Panc1 (cell line): ENCODE results near the gene COL23A1. TPM values are rescaled to one million over a fixed set of nuclear protein-coding genes. Genes with fewer than 3 reads are reported as not detected.

Experiments
- ATAC-seq: fragments of 200-7000 bp; cut with Tn5 transposase; 2 replicates; pipeline ENCODE4 v1.9.1; 2020; ENCODE audit warnings: mild to moderate bottlenecking, moderate library complexity
- BruUV-seq: library from RNA; stranded (reverse); fragments of 400-500 nt; replicated peaks from 2 replicates; lab custom pipeline; 2021; lab: Mats Ljungman, UMichigan
- CTCF ChIA-PET: fragments of 300-600 bp; sonication (Branson Sonifier 250); formaldehyde crosslinking; loops from one replicate; lab custom pipeline; 2022; ENCODE audit warnings: antibody characterized with exemption; lab: Charles Lee
- POLR2A ChIA-PET: fragments of 300-600 bp; sonication (Branson Sonifier 250); formaldehyde crosslinking; loops from one replicate; lab custom pipeline; 2022; ENCODE audit warnings: antibody characterized with exemption; lab: Charles Lee
- DNase-seq: peaks from one replicate; pipeline ENCODE4 v3.0.0-alpha.2; 2010; ENCODE audit warnings: low read depth, low spot score
- H3K27ac ChIP-seq: 2 replicates; pipeline ENCODE4 v1.5.1; 2011; ENCODE audit warnings: mild to moderate bottlenecking, low read length, inconsistent platforms
- H3K27me3 ChIP-seq: fragments of 200-500 bp; sonication (Bioruptor generic); 2 replicates; pipeline ENCODE4 v1.6.0; 2014; ENCODE audit warnings: low read length, inconsistent platforms; ENCODE audit not compliant: control insufficient read depth, insufficient read depth
- H3K36me3 ChIP-seq: fragments of 200-500 bp; sonication (Bioruptor generic); 2 replicates; pipeline ENCODE4 v1.5.1; 2014; ENCODE audit warnings: inconsistent platforms, mild to moderate bottlenecking, low read length, moderate library complexity; ENCODE audit not compliant: control insufficient read depth, insufficient read depth
- H3K4me1 ChIP-seq: 2 replicates; pipeline ENCODE4 v1.5.1; 2011; ENCODE audit warnings: inconsistent platforms, mild to moderate bottlenecking, low read length, moderate library complexity; ENCODE audit not compliant: control insufficient read depth, insufficient read depth
- H3K4me3 ChIP-seq, 2 experiments: 2 replicates each; pipeline ENCODE4 v1.5.1; 2011 to 2012; ENCODE audit warnings: low read depth in 2 of 2, low read length in 2 of 2, mild to moderate bottlenecking in 2 of 2, inconsistent platforms in 1 of 2, moderate library complexity in 1 of 2
- H3K9me3 ChIP-seq: fragments of 200-500 bp; sonication (Bioruptor generic); 2 replicates; pipeline ENCODE4 v1.5.1; 2014; ENCODE audit warnings: low read depth, mild to moderate bottlenecking, inconsistent platforms, low read length, moderate library complexity; ENCODE audit not compliant: control insufficient read depth, insufficient read depth
- CTCF ChIP-seq: fragments of 450-650 bp; IDR thresholded peaks from 2 replicates; pipeline ENCODE4 v1.5.1; 2017; ENCODE audit warnings: mild to moderate bottlenecking
- POLR2AphosphoS5 ChIP-seq: IDR thresholded peaks from 2 replicates; pipeline ENCODE4 v1.6.1; 2012; ENCODE audit warnings: mild to moderate bottlenecking, low read depth, low read length, moderate library complexity
- REST ChIP-seq, 2 experiments: IDR thresholded peaks; 2 replicates each; pipeline ENCODE4 v1.6.1; 2011 to 2012; ENCODE audit warnings: low read depth in 2 of 2, control low read depth in 1 of 2, low read length in 1 of 2, mild to moderate bottlenecking in 1 of 2, moderate library complexity in 1 of 2; ENCODE audit not compliant: insufficient read depth in 1 of 2
- SIN3A ChIP-seq: IDR thresholded peaks from 2 replicates; pipeline ENCODE4 v1.6.1; 2012; ENCODE audit warnings: low read depth, mild to moderate bottlenecking, low read length, moderate library complexity, borderline replicate concordance; ENCODE audit not compliant: insufficient read depth
- TCF7L2 ChIP-seq: IDR thresholded peaks from 2 replicates; pipeline ENCODE4 v1.6.1; 2011; ENCODE audit warnings: mild to moderate bottlenecking, low read depth, low read length, inconsistent platforms
- in situ Hi-C: cut with HindIII; loops from 2 replicates; pipeline ENCODE4 v1.10.0; 2016; ENCODE audit warnings: low sequenced_read_pairs, low pct_unique_long_range_greater_than_20kb
- intact Hi-C: fragments of 100-400 bp; cut with micrococcal nuclease; formaldehyde crosslinking; loops from one replicate; pipeline ENCODE4 v1.10.0; 2022; ENCODE audit not compliant: unreplicated experiment
- total RNA-seq: library from RNA; stranded (reverse); gene quantifications from one replicate; pipeline ENCODE4 v1.2.1, GENCODE V29; 2021; ENCODE audit not compliant: unreplicated experiment

Gene COL23A1
- total RNA-seq, 1 experiment from 2014 or later: 0.05 TPM

GRCh38 chr5:178350361-178351220 lies 239.6 kb downstream of the COL23A1 start:
- no peaks in the 10 kb centered on the region for H3K4me1 ChIP-seq
- TF ChIP-seq CTCF (no peak), REST (IDR thresholded peaks at IDR 0.05; ENCODE audit: insufficient read depth in 1 of 2, low read depth in 2 of 2, low read length in 1 of 2) (no peak), POLR2AphosphoS5 (no peak), SIN3A (no peak), TCF7L2 (no peak)
- POLR2A ChIA-PET: no interaction called here
- no peak for ATAC-seq
- H3K9me3 ChIP-seq: no peaks in the 10 kb centered on the region
- CTCF ChIA-PET: no interaction called here
- in situ Hi-C loops (no loop called here), intact Hi-C loops (no loop called here)
- H3K27me3 ChIP-seq: no peaks in the 10 kb centered on the region
- DNase-seq: no peak
- H3K4me3 ChIP-seq: no peak overlapping the region
- H3K27ac ChIP-seq: no peak overlapping the region
- H3K36me3 ChIP-seq: no peaks in the 10 kb centered on the region
- BruUV-seq: no TSS peak

GRCh38 chr5:178349625-178350353 lies 240.4 kb downstream of the COL23A1 start:
- TF ChIP-seq CTCF: no peak
- TF ChIP-seq SIN3A: no peak
- no peak for TF ChIP-seq REST (IDR thresholded peaks at IDR 0.05; ENCODE audit: insufficient read depth in 1 of 2, low read depth in 2 of 2, low read length in 1 of 2)
- no peak for TF ChIP-seq TCF7L2
- no peak for TF ChIP-seq POLR2AphosphoS5
- ATAC-seq (no peak), DNase-seq (no peak)
- Histone ChIP-seq H3K27me3 (no peaks in the 10 kb centered on the region), H3K27ac (no peak overlapping the region), H3K4me3 (no peak overlapping the region), H3K4me1 (no peaks in the 10 kb centered on the region), H3K9me3 (no peaks in the 10 kb centered on the region), H3K36me3 (no peaks in the 10 kb centered on the region)
- POLR2A ChIA-PET: no interaction called here
- CTCF ChIA-PET: no interaction called here
- in situ Hi-C loops: no loop called here
- BruUV-seq: no TSS peak
- intact Hi-C loops: no loop called here
